Neural cell (in vitro differentiated cells): Measurements from ENCODE around the gene RIPPLY1. TPM values are rescaled to one million over a fixed set of nuclear protein-coding genes. Genes with fewer than 3 reads are reported as not detected.

ENCODE experiments used
- H2AFZ ChIP-seq: fragments of 200-600, 300-800 bp; sonication (generic), shearing (Covaris generic); 2 replicates; pipeline ENCODE4 v1.6.0; 2014; ENCODE audit warnings: low read depth, mild to moderate bottlenecking, antibody characterized with exemption, low read length, moderate library complexity
- H3F3A ChIP-seq: fragments of 200-600 bp; shearing (Covaris generic); 2 replicates; pipeline ENCODE4 v1.6.1; 2016; ENCODE audit warnings: mild to moderate bottlenecking, moderate library complexity, mixed read lengths, antibody characterized with exemption, low read length; ENCODE audit not compliant: insufficient read depth, poor library complexity, severe bottlenecking
- H3K27ac ChIP-seq: fragments of 200-600, 300-800 bp; sonication (generic), shearing (Covaris generic); 2 replicates; pipeline ENCODE4 v1.5.1; 2014; ENCODE audit warnings: mild to moderate bottlenecking, low read length, moderate library complexity
- H3K27me3 ChIP-seq: fragments of 300-800, 200-600 bp; sonication (generic), shearing (Covaris generic); 2 replicates; pipeline ENCODE4 v1.6.0; 2014; ENCODE audit warnings: mild to moderate bottlenecking, low read depth, low read length, moderate library complexity; ENCODE audit not compliant: insufficient read depth
- H3K36me3 ChIP-seq: fragments of 300-800, 200-600 bp; sonication (generic), shearing (Covaris generic); 2 replicates; pipeline ENCODE4 v1.5.1; 2014; ENCODE audit warnings: mild to moderate bottlenecking, antibody characterized with exemption, low read length, moderate library complexity; ENCODE audit not compliant: insufficient read depth
- H3K4me2 ChIP-seq: fragments of 300-800, 200-600 bp; sonication (generic), shearing (Covaris generic); 2 replicates; pipeline ENCODE4 v1.6.0; 2014; ENCODE audit warnings: mild to moderate bottlenecking, low read length
- H3K4me3 ChIP-seq: fragments of 300-800, 200-600 bp; sonication (generic), shearing (Covaris generic); 2 replicates; pipeline ENCODE4 v1.5.1; 2014; ENCODE audit warnings: mild to moderate bottlenecking, low read length, moderate library complexity
- H3K79me2 ChIP-seq: fragments of 200-600 bp; shearing (Covaris generic); replicated peaks from 2 replicates; pipeline ENCODE4 v1.6.0; 2014; ENCODE audit warnings: mild to moderate bottlenecking, low read length, moderate library complexity; ENCODE audit not compliant: insufficient read depth
- H3K9ac ChIP-seq: fragments of 300-800, 200-600 bp; sonication (generic), shearing (Covaris generic); 2 replicates; pipeline ENCODE4 v1.6.1; 2016; ENCODE audit warnings: mild to moderate bottlenecking, low read length, mixed read lengths
- H3K9me2 ChIP-seq: fragments of 200-600 bp; shearing (Covaris generic); 2 replicates; pipeline ENCODE4 v1.6.1; 2016; ENCODE audit warnings: mild to moderate bottlenecking, low read length, mixed read lengths; ENCODE audit not compliant: insufficient read depth
- H3K9me3 ChIP-seq: fragments of 200-600, 300-800 bp; sonication (generic), shearing (Covaris generic); 2 replicates; pipeline ENCODE4 v1.6.1; 2016; ENCODE audit warnings: mild to moderate bottlenecking, mixed run types, low read length, moderate library complexity, mixed read lengths
- H4K20me1 ChIP-seq: fragments of 200-600 bp; shearing (Covaris generic); 2 replicates; pipeline ENCODE4 v1.6.1; 2016; ENCODE audit warnings: mild to moderate bottlenecking, mixed run types; ENCODE audit not compliant: insufficient read depth
- CTCF ChIP-seq: fragments of 450-650 bp; IDR thresholded peaks from 2 replicates; pipeline ENCODE4 v1.5.1; 2014; ENCODE audit warnings: antibody characterized with exemption, mild to moderate bottlenecking, moderate library complexity; ENCODE audit not compliant: poor library complexity, severe bottlenecking
- EP300 ChIP-seq: fragments of 450-650 bp; conservative IDR thresholded peaks from 2 replicates; pipeline ENCODE4 v1.6.1; 2014; ENCODE audit warnings: antibody characterized with exemption, mild to moderate bottlenecking, moderate library complexity; ENCODE audit not compliant: poor library complexity, severe bottlenecking
- EZH2 ChIP-seq: fragments of 200-600, 300-800 bp; shearing (Covaris generic), sonication (generic); IDR thresholded peaks from 2 replicates; pipeline ENCODE4 v1.6.1; 2014; ENCODE audit warnings: antibody characterized with exemption, low read length, borderline replicate concordance, mild to moderate bottlenecking; ENCODE audit not compliant: insufficient read depth, poor library complexity, severe bottlenecking
- MXI1 ChIP-seq: fragments of 450-650 bp; conservative IDR thresholded peaks from 2 replicates; pipeline ENCODE4 v1.6.1; 2014; ENCODE audit warnings: antibody characterized with exemption, mild to moderate bottlenecking; ENCODE audit not compliant: poor library complexity, severe bottlenecking
- POLR2AphosphoS5 ChIP-seq: IDR thresholded peaks from 2 replicates; pipeline ENCODE4 v1.6.1; 2012
- RAD21 ChIP-seq: fragments of 450-650 bp; conservative IDR thresholded peaks from 2 replicates; pipeline ENCODE4 v1.6.1; 2014; ENCODE audit warnings: antibody characterized with exemption, mild to moderate bottlenecking, moderate library complexity
- SMC3 ChIP-seq: fragments of 450-650 bp; conservative IDR thresholded peaks from 2 replicates; pipeline ENCODE4 v1.6.1; 2014; ENCODE audit warnings: antibody characterized with exemption, mild to moderate bottlenecking, moderate library complexity; ENCODE audit not compliant: poor library complexity
- TAF1 ChIP-seq: IDR thresholded peaks from 2 replicates; pipeline ENCODE4 v1.6.1; 2012; ENCODE audit warnings: low read depth
- polyA plus RNA-seq: library from polyadenylated mRNA; depleted of rRNA; stranded (reverse); fragments of >200 nt; gene quantifications from 2 replicates; pipeline ENCODE4 v1.2.3, GENCODE V29; 2014
- TF ChIP-seq, protein P1 (sequence below): IDR thresholded peaks from 2 replicates; pipeline ENCODE4 v1.6.1; 2012; ENCODE audit warnings: borderline replicate concordance

The RIPPLY1 gene
- polyA plus RNA-seq, 1 donor from 2014 or later, result 0.57 TPM

- no peak overlapping the region for H3K4me3 ChIP-seq
- no peak overlapping the region for H3K27ac ChIP-seq
- no peaks in the 10 kb centered on the region for H3K9me2 ChIP-seq
- no peak overlapping the region for H3K9ac ChIP-seq
- H3K27me3 ChIP-seq, result no peaks in the 10 kb centered on the region
- no peak overlapping the region for H2AFZ ChIP-seq
- H3K4me2 ChIP-seq, result no peak overlapping the region
- no peaks in the 10 kb centered on the region for H4K20me1 ChIP-seq
- no peaks in the 10 kb centered on the region for H3K9me3 ChIP-seq
- H3F3A ChIP-seq, result no peaks in the 10 kb centered on the region
- no peaks in the 10 kb centered on the region for H3K36me3 ChIP-seq
- TF ChIP-seq, protein P1, sequence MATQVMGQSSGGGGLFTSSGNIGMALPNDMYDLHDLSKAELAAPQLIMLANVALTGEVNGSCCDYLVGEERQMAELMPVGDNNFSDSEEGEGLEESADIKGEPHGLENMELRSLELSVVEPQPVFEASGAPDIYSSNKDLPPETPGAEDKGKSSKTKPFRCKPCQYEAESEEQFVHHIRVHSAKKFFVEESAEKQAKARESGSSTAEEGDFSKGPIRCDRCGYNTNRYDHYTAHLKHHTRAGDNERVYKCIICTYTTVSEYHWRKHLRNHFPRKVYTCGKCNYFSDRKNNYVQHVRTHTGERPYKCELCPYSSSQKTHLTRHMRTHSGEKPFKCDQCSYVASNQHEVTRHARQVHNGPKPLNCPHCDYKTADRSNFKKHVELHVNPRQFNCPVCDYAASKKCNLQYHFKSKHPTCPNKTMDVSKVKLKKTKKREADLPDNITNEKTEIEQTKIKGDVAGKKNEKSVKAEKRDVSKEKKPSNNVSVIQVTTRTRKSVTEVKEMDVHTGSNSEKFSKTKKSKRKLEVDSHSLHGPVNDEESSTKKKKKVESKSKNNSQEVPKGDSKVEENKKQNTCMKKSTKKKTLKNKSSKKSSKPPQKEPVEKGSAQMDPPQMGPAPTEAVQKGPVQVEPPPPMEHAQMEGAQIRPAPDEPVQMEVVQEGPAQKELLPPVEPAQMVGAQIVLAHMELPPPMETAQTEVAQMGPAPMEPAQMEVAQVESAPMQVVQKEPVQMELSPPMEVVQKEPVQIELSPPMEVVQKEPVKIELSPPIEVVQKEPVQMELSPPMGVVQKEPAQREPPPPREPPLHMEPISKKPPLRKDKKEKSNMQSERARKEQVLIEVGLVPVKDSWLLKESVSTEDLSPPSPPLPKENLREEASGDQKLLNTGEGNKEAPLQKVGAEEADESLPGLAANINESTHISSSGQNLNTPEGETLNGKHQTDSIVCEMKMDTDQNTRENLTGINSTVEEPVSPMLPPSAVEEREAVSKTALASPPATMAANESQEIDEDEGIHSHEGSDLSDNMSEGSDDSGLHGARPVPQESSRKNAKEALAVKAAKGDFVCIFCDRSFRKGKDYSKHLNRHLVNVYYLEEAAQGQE, result no peak
- TF ChIP-seq SMC3 (no peak), POLR2AphosphoS5 (no peak), EP300 (no peak), MXI1 (no peak), RAD21 (no peak), TAF1 (no peak), CTCF (no peak), EZH2 (no peak)
- no peaks in the 10 kb centered on the region for H3K79me2 ChIP-seq
Observed at GRCh38 chrX:106891762-106892460, 11.2 kb downstream of the RIPPLY1 start.

GRCh38 chrX:106889468-106889867 lies 13.7 kb downstream of the RIPPLY1 start:
- Histone ChIP-seq H2AFZ (no peak overlapping the region), H3K36me3 (no peaks in the 10 kb centered on the region), H3K9me3 (no peaks in the 10 kb centered on the region), H3K4me3 (no peak overlapping the region), H3K27ac (no peak overlapping the region), H3K27me3 (no peaks in the 10 kb centered on the region), H4K20me1 (no peaks in the 10 kb centered on the region), H3K9ac (no peak overlapping the region), H3K9me2 (no peaks in the 10 kb centered on the region), H3F3A (no peaks in the 10 kb centered on the region), H3K79me2 (no peaks in the 10 kb centered on the region), H3K4me2 (no peak overlapping the region)
- no peak for TF ChIP-seq EP300
- TF ChIP-seq, protein P1, result no peak
- no peak for TF ChIP-seq EZH2
- no peak for TF ChIP-seq TAF1
- no peak for TF ChIP-seq MXI1
- TF ChIP-seq SMC3, result no peak
- TF ChIP-seq CTCF, result no peak
- no peak for TF ChIP-seq RAD21
- TF ChIP-seq POLR2AphosphoS5, result no peak
